Astrocyte (in vitro differentiated cells and primary cell): ENCODE results near the gene EFNA5.

ENCODE experiments used
- EZH2 ChIP-seq: IDR thresholded peaks from 2 replicates; pipeline ENCODE4 v1.6.1; 2012; ENCODE audit warnings: mild to moderate bottlenecking, low read length, inconsistent platforms; ENCODE audit not compliant: insufficient read depth
- TF ChIP-seq, protein P1 (sequence below): IDR thresholded peaks from 2 replicates; pipeline ENCODE4 v1.5.1; 2011; ENCODE audit warnings: low read depth, mild to moderate bottlenecking, inconsistent platforms, low read length, moderate library complexity; ENCODE audit not compliant: insufficient read depth

DNA sequence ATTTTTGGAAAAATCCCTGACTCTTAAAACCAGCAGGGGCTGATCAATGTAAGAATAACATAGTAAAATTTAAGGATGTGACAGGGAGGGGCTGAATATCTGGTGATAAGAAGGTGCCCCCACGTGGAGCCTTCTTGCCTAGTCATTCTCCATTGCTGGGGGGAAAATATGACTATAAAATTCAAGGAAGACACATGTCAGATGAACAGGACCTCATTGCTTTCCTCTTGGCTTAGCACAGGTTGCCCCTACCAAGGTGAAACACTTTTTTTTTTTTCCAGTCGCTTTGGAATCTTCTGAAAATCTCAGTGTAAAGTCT lies 310.9 kb downstream of the EFNA5 start:
- TF ChIP-seq, protein P1, sequence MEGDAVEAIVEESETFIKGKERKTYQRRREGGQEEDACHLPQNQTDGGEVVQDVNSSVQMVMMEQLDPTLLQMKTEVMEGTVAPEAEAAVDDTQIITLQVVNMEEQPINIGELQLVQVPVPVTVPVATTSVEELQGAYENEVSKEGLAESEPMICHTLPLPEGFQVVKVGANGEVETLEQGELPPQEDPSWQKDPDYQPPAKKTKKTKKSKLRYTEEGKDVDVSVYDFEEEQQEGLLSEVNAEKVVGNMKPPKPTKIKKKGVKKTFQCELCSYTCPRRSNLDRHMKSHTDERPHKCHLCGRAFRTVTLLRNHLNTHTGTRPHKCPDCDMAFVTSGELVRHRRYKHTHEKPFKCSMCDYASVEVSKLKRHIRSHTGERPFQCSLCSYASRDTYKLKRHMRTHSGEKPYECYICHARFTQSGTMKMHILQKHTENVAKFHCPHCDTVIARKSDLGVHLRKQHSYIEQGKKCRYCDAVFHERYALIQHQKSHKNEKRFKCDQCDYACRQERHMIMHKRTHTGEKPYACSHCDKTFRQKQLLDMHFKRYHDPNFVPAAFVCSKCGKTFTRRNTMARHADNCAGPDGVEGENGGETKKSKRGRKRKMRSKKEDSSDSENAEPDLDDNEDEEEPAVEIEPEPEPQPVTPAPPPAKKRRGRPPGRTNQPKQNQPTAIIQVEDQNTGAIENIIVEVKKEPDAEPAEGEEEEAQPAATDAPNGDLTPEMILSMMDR: no peak
- no peak for TF ChIP-seq EZH2
